GM12878 (cell line): ENCODE data around the gene SAMD3. TPM values are rescaled to one million over a fixed set of nuclear protein-coding genes. Genes with fewer than 3 reads are reported as not detected.

Experiments
- ATAC-seq: fragments of 200-7000 bp; cut with Tn5 transposase; 3 replicates; pipeline ENCODE4 v1.9.1; 2020; ENCODE audit warnings: mild to moderate bottlenecking, moderate library complexity
- BruUV-seq: library from RNA; stranded (reverse); fragments of 400-500 nt; replicated peaks from 2 replicates; lab custom pipeline; 2021; lab: Mats Ljungman, UMichigan
- CTCF ChIA-PET: fragments of 300-600 bp; sonication (Branson Sonifier 250); formaldehyde crosslinking; extraction: SDS; loops from one replicate; lab custom pipeline; 2021; ENCODE audit warnings: inconsistent platforms; lab: Yijun Ruan, JAX
- POLR2A ChIA-PET: fragments of 350-600 bp; formaldehyde crosslinking; extraction: SDS; loops from one replicate; lab custom pipeline; 2021; ENCODE audit warnings: inconsistent platforms; lab: Charles Lee
- RAD21 ChIA-PET: fragments of 300-600 bp; sonication (Branson Sonifier 250); formaldehyde crosslinking; loops from one replicate; lab custom pipeline; 2023; ENCODE audit warnings: antibody characterized with exemption; ENCODE audit not compliant: unreplicated experiment; lab: Charles Lee
- SMC1A ChIA-PET: fragments of 300-600 bp; sonication (Branson Sonifier 250); formaldehyde crosslinking; loops from one replicate; lab custom pipeline; 2023; ENCODE audit not compliant: unreplicated experiment, uncharacterized antibody; lab: Charles Lee
- DNase-seq: peaks from one replicate; pipeline ENCODE4 v3.0.0-alpha.2; 2011; ENCODE audit warnings: low read depth, low spot score
- FAIRE-seq: peaks from 3 replicates; lab custom pipeline; 2011; peaks lifted over from hg19 to GRCh38; lab: Jason Lieb, UNC
- H2AFZ ChIP-seq: 2 replicates; pipeline ENCODE4 v1.6.0; 2011; ENCODE audit warnings: low read depth, low read length, control low read depth; ENCODE audit not compliant: control insufficient read depth
- H3K27ac ChIP-seq: 2 replicates; pipeline ENCODE4 v1.5.1; 2011; ENCODE audit warnings: control low read depth; ENCODE audit not compliant: control insufficient read depth, insufficient read depth
- H3K27me3 ChIP-seq, 2 experiments: replicated peaks in 1 of 2; 2 replicates each; pipeline versions ENCODE4 v1.6.0 to v1.6.1; 2011; ENCODE audit warnings: low read length in 1 of 2; ENCODE audit not compliant: control insufficient read depth in 2 of 2, insufficient read depth in 2 of 2
- H3K36me3 ChIP-seq, 2 experiments: 2 replicates each; pipeline ENCODE4 v1.5.1; 2011; ENCODE audit warnings: low read length in 1 of 2; ENCODE audit not compliant: control insufficient read depth in 2 of 2, insufficient read depth in 2 of 2
- H3K4me1 ChIP-seq: 2 replicates; pipeline ENCODE4 v1.6.1; 2011; ENCODE audit warnings: mild to moderate bottlenecking, low read length, moderate library complexity, mixed read lengths; ENCODE audit not compliant: control insufficient read depth, insufficient read depth
- H3K4me2 ChIP-seq: 2 replicates; pipeline ENCODE4 v1.6.0; 2011; ENCODE audit warnings: control low read depth; ENCODE audit not compliant: control insufficient read depth, insufficient read depth
- H3K4me3 ChIP-seq: fragments of 200-600 bp; sonication (generic); 2 replicates; pipeline ENCODE4 v1.5.1; 2016
- H3K79me2 ChIP-seq: 2 replicates; pipeline ENCODE4 v1.6.0; 2011; ENCODE audit warnings: low read length; ENCODE audit not compliant: control insufficient read depth, insufficient read depth
- H3K9ac ChIP-seq: 2 replicates; pipeline ENCODE4 v1.8.0; 2011; ENCODE audit warnings: low read length, control low read depth, mixed read lengths; ENCODE audit not compliant: control insufficient read depth, insufficient read depth
- H3K9me3 ChIP-seq: replicated peaks from 3 replicates; pipeline ENCODE4 v1.5.1; 2011; ENCODE audit warnings: mild to moderate bottlenecking, low read length; ENCODE audit not compliant: control insufficient read depth, insufficient read depth
- H4K20me1 ChIP-seq: 2 replicates; pipeline ENCODE4 v1.6.0; 2011; ENCODE audit not compliant: control insufficient read depth, insufficient read depth
- CBFB ChIP-seq: IDR thresholded peaks from 2 replicates; pipeline ENCODE4 v1.6.1; 2016; ENCODE audit warnings: antibody characterized with exemption, low read depth
- EED ChIP-seq: sonication (generic); IDR thresholded peaks from 2 replicates; pipeline ENCODE4 v1.6.1; 2016; ENCODE audit warnings: antibody characterized with exemption, low read depth
- EGR1 ChIP-seq, 2 experiments: IDR thresholded peaks; 1 replicate in 1 of 2; 2 replicates in 1 of 2; pipeline ENCODE4 v1.6.1; 2011 to 2012; ENCODE audit warnings: low read depth in 2 of 2, low read length in 2 of 2, borderline replicate concordance in 1 of 2, mild to moderate bottlenecking in 1 of 2, moderate library complexity in 1 of 2
- EZH2 ChIP-seq: IDR thresholded peaks from 2 replicates; pipeline ENCODE4 v1.6.1; 2012; ENCODE audit warnings: low read depth, mild to moderate bottlenecking, control low read depth, inconsistent platforms, low read length, borderline replicate concordance; ENCODE audit not compliant: control insufficient read depth
- GABPA ChIP-seq: IDR thresholded peaks from 2 replicates; pipeline ENCODE4 v1.6.1; 2014; ENCODE audit warnings: antibody characterized with exemption, low read depth, mild to moderate bottlenecking, inconsistent platforms
- HDAC2 ChIP-seq: fragments of 200-600 bp; sonication (generic); IDR thresholded peaks from 2 replicates; pipeline ENCODE4 v1.6.1; 2017
- RAD21 ChIP-seq: IDR thresholded peaks from 2 replicates; pipeline ENCODE4 v1.6.1; 2011; ENCODE audit warnings: mild to moderate bottlenecking, low read depth, low read length, moderate library complexity; ENCODE audit not compliant: insufficient read depth
- SIX5 ChIP-seq: IDR thresholded peaks from 2 replicates; pipeline ENCODE4 v1.6.1; 2011; ENCODE audit warnings: mild to moderate bottlenecking, low read depth, low read length, moderate library complexity; ENCODE audit not compliant: severe bottlenecking
- STAT1 ChIP-seq: fragments of 450-650 bp; conservative IDR thresholded peaks from 2 replicates; pipeline ENCODE4 v1.6.1; 2014; ENCODE audit warnings: antibody characterized with exemption, mild to moderate bottlenecking
- TCF12 ChIP-seq: IDR thresholded peaks from 2 replicates; pipeline ENCODE4 v1.6.1; 2011; ENCODE audit warnings: low read depth, mild to moderate bottlenecking, low read length
- ZNF622 ChIP-seq: fragments of 450-650 bp; IDR thresholded peaks from 2 replicates; pipeline ENCODE4 v1.6.1; 2017; ENCODE audit warnings: mild to moderate bottlenecking, inconsistent platforms
- in situ Hi-C: fragments of 300-500 bp; cut with MboI; formaldehyde crosslinking; loops from 9 replicates; pipeline ENCODE4 v1.14.3; 2018; ENCODE audit warnings: mixed read lengths
- intact Hi-C: fragments of 100-400 bp; cut with micrococcal nuclease; formaldehyde crosslinking; loops from one replicate; pipeline ENCODE4 v1.14.2; 2022; ENCODE audit not compliant: unreplicated experiment
- polyA plus RNA-seq, 11 experiments: library from polyadenylated mRNA; depleted of rRNA in 4 of 11; unstranded in 6 of 11; stranded (reverse) in 5 of 11; fragments of >200 nt; fragmentation: Nextera tagmentation in 4 of 11; fragmentation: Illumina TruSeq in 1 of 11; extraction: Ambion mirVana in 4 of 11; extraction: Trizol in 1 of 11; gene quantifications; 1 replicate in 1 of 11; 2 replicates in 10 of 11; pipeline versions ENCODE4 v1.2.1 to v1.2.3, GENCODE V29; 2011 to 2016; ENCODE audit warnings: inconsistent platforms in 2 of 11, missing spikeins in 2 of 11, low read depth in 1 of 11
- total RNA-seq, 4 experiments: library from RNA; depleted of rRNA in 3 of 4; stranded (reverse); fragments of >200 nt in 3 of 4; fragmentation: Illumina TruSeq in 1 of 4; extraction: Trizol in 1 of 4; gene quantifications; 2 replicates each; pipeline versions ENCODE4 v1.2.1 to v1.2.3, GENCODE V29; 2013 to 2021
- TF ChIP-seq, protein P1 (sequence below): IDR thresholded peaks from 2 replicates; pipeline ENCODE4 v1.6.1; 2012; ENCODE audit warnings: improper control_type of control experiment, low read depth, low read length; ENCODE audit not compliant: insufficient replicate concordance
- TF ChIP-seq, protein P2 (sequence below), 3 experiments: IDR thresholded peaks in 2 of 3; conservative IDR thresholded peaks in 1 of 3; 2 replicates each; pipeline ENCODE4 v1.5.1; 2011; ENCODE audit warnings: low read depth in 3 of 3, low read length in 3 of 3, mild to moderate bottlenecking in 3 of 3, control low read depth in 2 of 3, moderate library complexity in 2 of 3, inconsistent platforms in 1 of 3, mixed read lengths in 1 of 3; ENCODE audit not compliant: control insufficient read depth in 2 of 3, insufficient read depth in 1 of 3; ENCODE audit errors: extremely low read depth in 1 of 3
- TF ChIP-seq, protein P3 (sequence below): fragments of 450-650 bp; IDR thresholded peaks from 2 replicates; pipeline ENCODE4 v1.6.1; 2017; ENCODE audit warnings: mild to moderate bottlenecking
- TF ChIP-seq, protein P4 (sequence below): fragments of 450-650 bp; IDR thresholded peaks from 2 replicates; pipeline ENCODE4 v1.6.1; 2017; ENCODE audit warnings: low read depth, mild to moderate bottlenecking, moderate library complexity

Gene SAMD3
- total and polyA plus RNA-seq, 10 of the 15 experiments (the other 5 are each of a cell fraction or from before 2014, with no cell fraction given): 0.04 to 2.3 (median 0.39) TPM; not detected in 2

DNA sequence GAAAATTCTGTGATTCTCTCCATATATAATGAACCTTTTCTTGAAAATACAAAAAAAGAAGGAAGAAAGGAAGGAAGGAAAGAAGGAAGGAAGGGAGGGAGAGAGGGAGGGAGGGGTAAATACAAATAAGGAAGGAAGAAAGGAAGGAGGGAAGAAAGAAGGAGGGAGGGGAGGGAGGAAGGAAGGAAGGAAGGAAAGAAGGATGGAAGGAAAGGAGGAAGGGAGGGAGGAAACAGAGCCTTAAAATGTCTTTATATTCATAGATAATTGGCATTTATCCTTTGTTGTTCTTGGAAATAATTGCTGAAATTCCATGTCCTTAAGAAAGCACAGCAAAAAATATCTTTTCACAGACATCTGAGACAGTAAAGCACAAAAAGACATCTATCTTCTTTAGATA, 40.3 kb downstream of the SAMD3 start:
- H3K4me1 ChIP-seq: no peaks in the 10 kb centered on the region
- DNase-seq: no peak
- no peak overlapping the region for H3K27ac ChIP-seq
- intact Hi-C loops (no loop called here), in situ Hi-C loops (no loop called here)
- no peak overlapping the region for H3K4me3 ChIP-seq
- no peak for FAIRE-seq
- ChIA-PET SMC1A (no interaction called here), RAD21 (no interaction called here), POLR2A (no interaction called here), CTCF (interaction anchor here (0.7 kb wide), 1 partner anchor 57 kb away, joined by 3 read pairs; no protein-coding TSS in a partner anchor)
- no peak for ATAC-seq
- H3K9me3 ChIP-seq: no peaks in the 10 kb centered on the region
- no peak overlapping the region for H2AFZ ChIP-seq
- no peaks in the 10 kb centered on the region for H3K27me3 ChIP-seq
- H4K20me1 ChIP-seq: no peaks in the 10 kb centered on the region
- H3K79me2 ChIP-seq: no peaks in the 10 kb centered on the region
- BruUV-seq: no TSS peak
- H3K9ac ChIP-seq: no peak overlapping the region
- H3K4me2 ChIP-seq: no peak overlapping the region
- H3K36me3 ChIP-seq: no peaks in the 10 kb centered on the region
- no peak for TF ChIP-seq HDAC2
- TF ChIP-seq GABPA: no peak
- TF ChIP-seq EED: no peak
- TF ChIP-seq, protein P1, sequence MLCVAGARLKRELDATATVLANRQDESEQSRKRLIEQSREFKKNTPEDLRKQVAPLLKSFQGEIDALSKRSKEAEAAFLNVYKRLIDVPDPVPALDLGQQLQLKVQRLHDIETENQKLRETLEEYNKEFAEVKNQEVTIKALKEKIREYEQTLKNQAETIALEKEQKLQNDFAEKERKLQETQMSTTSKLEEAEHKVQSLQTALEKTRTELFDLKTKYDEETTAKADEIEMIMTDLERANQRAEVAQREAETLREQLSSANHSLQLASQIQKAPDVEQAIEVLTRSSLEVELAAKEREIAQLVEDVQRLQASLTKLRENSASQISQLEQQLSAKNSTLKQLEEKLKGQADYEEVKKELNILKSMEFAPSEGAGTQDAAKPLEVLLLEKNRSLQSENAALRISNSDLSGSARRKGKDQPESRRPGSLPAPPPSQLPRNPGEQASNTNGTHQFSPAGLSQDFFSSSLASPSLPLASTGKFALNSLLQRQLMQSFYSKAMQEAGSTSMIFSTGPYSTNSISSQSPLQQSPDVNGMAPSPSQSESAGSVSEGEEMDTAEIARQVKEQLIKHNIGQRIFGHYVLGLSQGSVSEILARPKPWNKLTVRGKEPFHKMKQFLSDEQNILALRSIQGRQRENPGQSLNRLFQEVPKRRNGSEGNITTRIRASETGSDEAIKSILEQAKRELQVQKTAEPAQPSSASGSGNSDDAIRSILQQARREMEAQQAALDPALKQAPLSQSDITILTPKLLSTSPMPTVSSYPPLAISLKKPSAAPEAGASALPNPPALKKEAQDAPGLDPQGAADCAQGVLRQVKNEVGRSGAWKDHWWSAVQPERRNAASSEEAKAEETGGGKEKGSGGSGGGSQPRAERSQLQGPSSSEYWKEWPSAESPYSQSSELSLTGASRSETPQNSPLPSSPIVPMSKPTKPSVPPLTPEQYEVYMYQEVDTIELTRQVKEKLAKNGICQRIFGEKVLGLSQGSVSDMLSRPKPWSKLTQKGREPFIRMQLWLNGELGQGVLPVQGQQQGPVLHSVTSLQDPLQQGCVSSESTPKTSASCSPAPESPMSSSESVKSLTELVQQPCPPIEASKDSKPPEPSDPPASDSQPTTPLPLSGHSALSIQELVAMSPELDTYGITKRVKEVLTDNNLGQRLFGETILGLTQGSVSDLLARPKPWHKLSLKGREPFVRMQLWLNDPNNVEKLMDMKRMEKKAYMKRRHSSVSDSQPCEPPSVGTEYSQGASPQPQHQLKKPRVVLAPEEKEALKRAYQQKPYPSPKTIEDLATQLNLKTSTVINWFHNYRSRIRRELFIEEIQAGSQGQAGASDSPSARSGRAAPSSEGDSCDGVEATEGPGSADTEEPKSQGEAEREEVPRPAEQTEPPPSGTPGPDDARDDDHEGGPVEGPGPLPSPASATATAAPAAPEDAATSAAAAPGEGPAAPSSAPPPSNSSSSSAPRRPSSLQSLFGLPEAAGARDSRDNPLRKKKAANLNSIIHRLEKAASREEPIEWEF: no peak
- TF ChIP-seq, protein P2, sequence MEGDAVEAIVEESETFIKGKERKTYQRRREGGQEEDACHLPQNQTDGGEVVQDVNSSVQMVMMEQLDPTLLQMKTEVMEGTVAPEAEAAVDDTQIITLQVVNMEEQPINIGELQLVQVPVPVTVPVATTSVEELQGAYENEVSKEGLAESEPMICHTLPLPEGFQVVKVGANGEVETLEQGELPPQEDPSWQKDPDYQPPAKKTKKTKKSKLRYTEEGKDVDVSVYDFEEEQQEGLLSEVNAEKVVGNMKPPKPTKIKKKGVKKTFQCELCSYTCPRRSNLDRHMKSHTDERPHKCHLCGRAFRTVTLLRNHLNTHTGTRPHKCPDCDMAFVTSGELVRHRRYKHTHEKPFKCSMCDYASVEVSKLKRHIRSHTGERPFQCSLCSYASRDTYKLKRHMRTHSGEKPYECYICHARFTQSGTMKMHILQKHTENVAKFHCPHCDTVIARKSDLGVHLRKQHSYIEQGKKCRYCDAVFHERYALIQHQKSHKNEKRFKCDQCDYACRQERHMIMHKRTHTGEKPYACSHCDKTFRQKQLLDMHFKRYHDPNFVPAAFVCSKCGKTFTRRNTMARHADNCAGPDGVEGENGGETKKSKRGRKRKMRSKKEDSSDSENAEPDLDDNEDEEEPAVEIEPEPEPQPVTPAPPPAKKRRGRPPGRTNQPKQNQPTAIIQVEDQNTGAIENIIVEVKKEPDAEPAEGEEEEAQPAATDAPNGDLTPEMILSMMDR (IDR thresholded peaks at IDR 0.05 in 2 of 3, conservative IDR thresholded peaks at IDR 0.05 in 1 of 3; ENCODE audit: control insufficient read depth in 2 of 3, extremely low read depth in 1 of 3, insufficient read depth in 1 of 3, low read depth in 3 of 3, low read length in 3 of 3): no peak
- TF ChIP-seq ZNF622: no peak
- no peak for TF ChIP-seq STAT1
- no peak for TF ChIP-seq EGR1 (IDR thresholded peaks at IDR 0.05; ENCODE audit: borderline replicate concordance in 1 of 2, low read depth in 2 of 2, low read length in 2 of 2)
- TF ChIP-seq, protein P3, sequence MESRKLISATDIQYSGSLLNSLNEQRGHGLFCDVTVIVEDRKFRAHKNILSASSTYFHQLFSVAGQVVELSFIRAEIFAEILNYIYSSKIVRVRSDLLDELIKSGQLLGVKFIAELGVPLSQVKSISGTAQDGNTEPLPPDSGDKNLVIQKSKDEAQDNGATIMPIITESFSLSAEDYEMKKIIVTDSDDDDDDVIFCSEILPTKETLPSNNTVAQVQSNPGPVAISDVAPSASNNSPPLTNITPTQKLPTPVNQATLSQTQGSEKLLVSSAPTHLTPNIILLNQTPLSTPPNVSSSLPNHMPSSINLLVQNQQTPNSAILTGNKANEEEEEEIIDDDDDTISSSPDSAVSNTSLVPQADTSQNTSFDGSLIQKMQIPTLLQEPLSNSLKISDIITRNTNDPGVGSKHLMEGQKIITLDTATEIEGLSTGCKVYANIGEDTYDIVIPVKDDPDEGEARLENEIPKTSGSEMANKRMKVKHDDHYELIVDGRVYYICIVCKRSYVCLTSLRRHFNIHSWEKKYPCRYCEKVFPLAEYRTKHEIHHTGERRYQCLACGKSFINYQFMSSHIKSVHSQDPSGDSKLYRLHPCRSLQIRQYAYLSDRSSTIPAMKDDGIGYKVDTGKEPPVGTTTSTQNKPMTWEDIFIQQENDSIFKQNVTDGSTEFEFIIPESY: no peak
- TF ChIP-seq TCF12: no peak
- TF ChIP-seq, protein P4, sequence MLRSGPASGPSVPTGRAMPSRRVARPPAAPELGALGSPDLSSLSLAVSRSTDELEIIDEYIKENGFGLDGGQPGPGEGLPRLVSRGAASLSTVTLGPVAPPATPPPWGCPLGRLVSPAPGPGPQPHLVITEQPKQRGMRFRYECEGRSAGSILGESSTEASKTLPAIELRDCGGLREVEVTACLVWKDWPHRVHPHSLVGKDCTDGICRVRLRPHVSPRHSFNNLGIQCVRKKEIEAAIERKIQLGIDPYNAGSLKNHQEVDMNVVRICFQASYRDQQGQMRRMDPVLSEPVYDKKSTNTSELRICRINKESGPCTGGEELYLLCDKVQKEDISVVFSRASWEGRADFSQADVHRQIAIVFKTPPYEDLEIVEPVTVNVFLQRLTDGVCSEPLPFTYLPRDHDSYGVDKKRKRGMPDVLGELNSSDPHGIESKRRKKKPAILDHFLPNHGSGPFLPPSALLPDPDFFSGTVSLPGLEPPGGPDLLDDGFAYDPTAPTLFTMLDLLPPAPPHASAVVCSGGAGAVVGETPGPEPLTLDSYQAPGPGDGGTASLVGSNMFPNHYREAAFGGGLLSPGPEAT: no peak
- no peak for TF ChIP-seq CBFB
- TF ChIP-seq RAD21: no peak
- TF ChIP-seq EZH2: no peak
- no peak for TF ChIP-seq SIX5
